DMS53 treated with DMSO at 0.1 percent for 48 hours (cell line): ENCODE data around the gene SKAP1.
"Not testable (repeated sequence)": the region's sequence is repeated elsewhere in the genome, so short reads cannot be mapped to it uniquely, and the experiment has no call there.

Source experiments
- DNase-seq: peaks from one replicate; lab custom pipeline; 2025; ENCODE audit not compliant: unreplicated experiment; lab: John Stamatoyannopoulos, UW

SKAP1 gene

DNA sequence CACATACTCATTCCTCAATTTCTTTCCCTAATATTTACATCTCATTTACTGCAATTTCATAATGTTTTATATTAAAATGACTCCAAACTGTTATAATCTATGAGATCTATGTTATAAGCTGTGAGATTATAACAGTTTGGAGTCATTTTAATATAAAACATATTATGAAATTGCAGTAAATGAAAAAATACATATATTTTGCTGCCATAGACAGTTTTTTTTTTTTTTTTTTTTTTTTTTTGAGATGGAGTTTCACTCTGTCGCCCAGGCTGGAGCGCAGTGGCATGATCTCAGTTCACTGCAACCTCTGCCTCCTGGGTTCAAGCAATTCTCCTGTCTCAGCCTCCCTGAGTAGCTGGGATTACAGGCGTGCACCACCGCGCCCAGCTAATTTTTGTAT is 180.0 kb downstream of the SKAP1 start:
- not testable (repeated sequence) for DNase-seq

DNA sequence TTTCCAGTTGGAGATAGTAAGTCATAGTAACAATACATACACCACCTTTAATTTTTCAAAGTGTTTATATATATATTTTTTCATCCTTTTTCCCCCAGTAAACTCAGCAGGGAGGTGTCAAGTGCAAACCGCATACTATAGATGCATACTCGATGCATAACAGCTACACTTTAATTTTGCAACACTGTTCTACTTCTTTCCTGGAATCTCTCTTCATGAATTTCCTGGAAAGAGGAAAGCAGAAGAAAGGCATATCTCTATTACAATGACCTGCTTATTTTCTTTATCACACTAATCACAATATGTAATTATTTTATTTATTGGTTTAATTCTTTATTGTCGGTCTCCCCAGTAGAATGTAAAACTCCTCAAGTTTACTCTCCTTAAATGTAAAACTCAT is 182.4 kb downstream of the SKAP1 start:
- no peak for DNase-seq

DNA sequence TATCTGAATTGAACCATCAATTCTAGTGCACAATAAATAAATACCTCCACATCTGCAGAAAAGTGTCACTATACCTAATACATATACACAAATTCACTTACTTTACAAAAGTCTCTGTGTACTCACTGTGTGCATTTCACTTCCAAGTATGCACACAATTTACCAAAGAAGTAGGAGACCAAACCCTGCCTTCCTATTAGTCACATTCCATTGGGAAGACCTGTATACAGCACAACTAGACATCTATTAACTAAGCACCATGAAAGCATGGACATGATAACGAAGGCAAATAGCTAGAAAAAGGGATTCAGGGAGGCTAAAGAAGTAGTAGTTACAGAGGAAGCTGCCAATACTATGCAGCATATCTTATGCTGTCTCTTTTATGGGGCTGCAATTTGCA is 183.0 kb downstream of the SKAP1 start:
- DNase-seq = no peak

DNA sequence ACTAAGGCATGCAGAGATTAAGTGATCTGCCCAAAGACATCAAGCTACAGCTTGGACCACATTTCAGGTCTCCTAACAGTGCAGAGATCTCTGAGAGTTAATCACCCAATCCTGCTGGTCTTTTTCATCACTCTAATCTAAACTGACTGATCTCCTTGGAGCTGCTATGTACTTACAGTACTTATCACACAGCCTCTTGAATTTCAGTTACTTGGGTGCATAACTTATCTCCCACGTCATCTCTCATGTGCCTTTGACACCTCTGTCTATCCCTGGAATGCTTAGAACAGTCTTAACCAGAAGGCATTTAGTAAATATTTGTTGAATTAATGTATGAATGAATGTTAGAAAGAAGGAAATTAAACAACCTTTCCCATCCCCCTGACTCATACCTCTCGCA is 183.4 kb downstream of the SKAP1 start:
- no peak for DNase-seq

DNA sequence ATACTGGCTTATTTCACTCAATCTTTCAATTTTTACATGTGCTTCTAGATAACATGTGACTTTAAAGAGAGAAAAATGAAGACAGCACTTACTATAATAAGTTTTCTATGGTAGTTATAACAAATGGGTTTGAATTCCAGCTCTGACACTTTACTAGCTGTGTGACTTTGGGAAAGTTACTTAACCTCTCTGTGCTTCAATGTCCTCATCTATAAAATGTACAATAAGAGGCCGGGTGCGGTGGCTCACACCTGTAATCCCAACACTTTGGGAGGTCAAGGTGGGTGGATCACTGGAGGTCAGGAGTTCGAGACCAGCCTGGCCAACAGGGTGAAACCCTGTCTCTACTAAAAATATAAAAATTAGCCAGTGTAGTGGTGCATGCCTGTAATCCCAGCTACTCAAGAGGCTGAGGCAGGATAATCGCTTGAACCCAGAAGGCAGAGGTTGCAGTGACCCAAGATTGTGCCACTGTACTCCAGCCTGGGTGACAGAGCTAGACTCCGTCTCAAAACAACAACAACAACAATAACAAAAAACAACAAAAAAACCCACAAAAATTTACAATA is 184.5 kb downstream of the SKAP1 start:
- not testable (repeated sequence) for DNase-seq

DNA sequence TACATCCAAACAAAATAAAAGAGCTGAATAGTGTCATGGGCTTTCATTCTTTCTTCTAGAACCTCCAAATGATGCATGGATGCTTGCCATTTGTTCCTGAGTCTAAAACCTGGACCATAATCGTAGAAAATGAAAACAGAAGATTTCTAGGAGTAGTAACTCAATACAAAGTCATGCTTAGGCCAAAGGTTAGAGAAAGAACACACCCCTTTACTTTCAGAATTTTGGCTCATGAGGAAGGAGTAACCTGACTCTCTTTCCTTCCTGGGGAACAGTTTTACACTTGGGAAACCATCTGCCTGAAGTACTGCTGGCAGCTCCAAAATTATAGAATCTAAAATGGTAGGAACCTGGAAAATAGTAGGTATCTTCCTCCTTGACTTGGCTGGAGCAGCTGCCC is 185.2 kb downstream of the SKAP1 start:
- no peak for DNase-seq

DNA sequence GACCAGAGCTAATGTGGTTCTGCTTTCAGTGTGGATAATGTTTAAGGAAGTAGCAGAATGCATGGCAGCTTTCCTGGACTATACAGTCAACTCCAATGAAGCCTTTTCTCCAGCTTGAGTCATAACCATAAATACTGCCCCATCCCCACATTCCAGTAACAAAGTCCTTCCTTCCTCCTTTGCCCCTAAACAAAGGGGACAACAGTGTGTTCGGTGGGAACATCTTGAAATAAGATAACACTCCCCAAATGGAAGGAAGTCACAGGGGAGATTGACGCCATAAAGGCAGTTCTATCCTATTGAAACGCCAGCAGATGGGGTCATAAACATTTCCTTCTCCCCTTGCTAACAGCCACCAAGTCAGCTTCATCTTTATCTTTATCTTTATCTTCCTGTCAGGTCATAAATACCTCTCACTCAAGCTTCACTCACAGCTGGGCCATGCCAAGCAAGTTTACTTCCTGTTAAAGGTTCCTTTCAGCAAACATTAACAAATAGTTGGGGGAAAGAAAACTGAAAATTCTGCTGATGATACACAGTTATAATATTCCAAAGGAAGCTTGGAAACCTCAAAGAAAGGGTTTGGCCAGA is 185.8 kb downstream of the SKAP1 start:
- DNase-seq = peak; percentile 19

DNA sequence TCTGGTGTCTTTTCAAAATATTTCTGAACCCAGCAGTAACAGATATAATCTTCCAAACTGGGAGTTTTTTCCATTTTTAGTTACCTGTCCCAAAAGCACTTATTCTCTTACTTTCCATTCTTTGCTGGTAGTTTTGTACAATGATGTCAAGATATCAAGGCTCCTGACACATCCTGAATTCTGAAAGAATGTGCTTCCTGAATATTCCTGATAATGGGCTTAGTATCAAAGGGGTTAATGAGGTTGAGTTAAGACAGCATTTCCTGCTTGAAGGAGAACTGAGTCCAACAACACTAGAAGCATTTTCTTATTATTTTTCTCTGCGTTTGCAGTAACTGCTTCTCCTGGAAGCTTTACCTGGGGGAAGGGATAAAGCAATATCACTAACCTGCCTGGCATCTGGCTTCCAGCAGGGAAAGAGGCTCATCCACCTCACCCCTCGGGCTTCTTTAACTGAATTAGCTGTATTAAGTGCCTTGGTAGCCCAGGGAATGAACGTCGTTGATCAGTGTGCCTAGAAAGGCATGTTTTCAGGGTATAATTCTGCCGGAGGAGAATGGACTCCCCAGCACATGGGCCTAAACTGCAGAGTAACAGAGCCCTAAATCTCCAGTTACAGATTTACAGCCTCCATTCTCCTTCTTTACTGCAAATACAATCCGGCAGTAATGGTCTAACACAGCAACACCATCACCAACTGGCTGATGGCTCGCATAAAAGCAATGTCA is 188.1 kb downstream of the SKAP1 start:
- DNase-seq = no peak

DNA sequence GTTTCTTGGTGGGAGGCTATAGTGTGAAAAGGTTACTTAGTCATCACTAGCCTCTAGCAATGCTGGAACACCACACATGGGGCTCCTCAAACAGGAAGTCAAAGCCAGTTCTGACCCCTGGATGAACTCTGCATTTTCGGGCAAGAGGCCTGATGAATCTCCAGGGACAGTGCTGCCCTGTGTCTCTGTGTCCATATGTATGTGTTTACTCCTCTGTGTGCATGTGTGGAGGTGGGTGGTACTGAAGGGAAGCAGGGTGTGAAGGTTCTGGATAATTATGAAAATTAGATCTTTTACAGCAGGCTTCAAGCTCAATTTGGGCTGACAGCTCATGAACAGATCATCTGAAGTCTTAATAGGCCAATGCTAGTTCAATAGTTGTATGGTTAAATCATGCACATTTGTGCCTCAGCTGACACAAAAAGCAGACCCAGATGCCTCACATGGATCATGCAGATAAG is 188.9 kb downstream of the SKAP1 start:
- peak; percentile 21 for DNase-seq

DNA sequence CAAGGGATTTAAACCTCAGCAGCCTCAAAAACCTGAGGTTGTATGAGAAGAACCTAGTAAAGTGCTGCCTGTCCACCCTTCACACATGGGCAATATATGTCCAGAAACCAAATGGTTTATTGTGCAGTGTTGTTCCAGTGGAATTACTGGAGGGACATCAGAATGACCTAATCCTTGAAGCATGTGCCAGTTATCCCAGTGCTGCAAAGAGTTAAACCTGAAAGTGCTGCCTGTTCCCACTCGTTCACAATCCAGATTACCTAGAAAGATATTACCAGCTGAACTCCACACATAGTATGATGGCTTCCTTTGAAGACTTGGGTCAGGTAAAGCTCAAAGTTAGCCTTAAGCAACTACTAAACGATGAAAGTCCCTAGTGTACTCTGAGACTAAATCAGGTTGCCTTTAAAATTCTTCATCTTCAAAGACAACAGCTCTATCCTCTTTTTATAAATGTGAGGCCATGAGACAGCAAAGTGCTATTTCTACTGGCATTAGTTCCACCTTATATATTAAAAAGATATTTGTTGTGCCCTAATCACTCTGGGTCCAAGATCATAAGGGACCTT is 189.4 kb downstream of the SKAP1 start:
- no peak for DNase-seq

DNA sequence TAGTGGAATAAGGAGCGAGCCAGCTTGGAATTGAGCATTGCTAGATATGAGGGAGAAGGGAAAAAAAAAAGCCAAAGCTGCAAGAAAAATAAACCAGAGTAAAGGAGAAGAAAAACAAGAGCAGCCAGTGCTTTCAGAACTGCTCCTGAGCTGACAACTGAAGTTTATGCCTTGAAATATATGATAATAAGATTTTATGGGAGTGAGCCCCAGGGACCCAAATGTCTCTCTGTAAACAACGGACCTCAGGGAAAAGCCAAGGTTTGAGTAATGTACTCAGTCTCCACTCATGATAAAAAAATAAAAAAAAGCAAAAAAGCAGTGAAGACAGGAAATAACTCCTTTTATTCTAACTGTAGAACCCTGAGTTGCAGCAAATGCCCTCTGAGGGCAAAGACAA is 189.9 kb downstream of the SKAP1 start:
- no peak for DNase-seq

DNA sequence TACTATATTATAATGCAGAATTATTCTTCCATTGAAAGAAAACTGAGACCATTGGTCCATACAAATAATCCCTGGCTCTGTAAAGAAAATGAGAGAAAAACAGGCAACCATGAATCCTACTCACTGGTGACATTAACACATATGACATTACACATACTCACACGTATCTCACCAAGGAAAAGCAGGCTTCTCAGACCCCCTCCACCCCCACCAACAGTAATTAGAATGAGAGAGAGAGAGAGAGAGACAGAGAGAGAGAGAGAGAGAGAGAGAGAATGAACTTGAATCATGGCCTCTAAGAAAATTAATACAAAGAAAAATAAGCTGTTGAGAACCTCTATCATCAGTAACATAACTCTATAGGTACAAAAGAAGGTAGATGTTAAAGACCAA is 190.4 kb downstream of the SKAP1 start:
- DNase-seq = no peak

DNA sequence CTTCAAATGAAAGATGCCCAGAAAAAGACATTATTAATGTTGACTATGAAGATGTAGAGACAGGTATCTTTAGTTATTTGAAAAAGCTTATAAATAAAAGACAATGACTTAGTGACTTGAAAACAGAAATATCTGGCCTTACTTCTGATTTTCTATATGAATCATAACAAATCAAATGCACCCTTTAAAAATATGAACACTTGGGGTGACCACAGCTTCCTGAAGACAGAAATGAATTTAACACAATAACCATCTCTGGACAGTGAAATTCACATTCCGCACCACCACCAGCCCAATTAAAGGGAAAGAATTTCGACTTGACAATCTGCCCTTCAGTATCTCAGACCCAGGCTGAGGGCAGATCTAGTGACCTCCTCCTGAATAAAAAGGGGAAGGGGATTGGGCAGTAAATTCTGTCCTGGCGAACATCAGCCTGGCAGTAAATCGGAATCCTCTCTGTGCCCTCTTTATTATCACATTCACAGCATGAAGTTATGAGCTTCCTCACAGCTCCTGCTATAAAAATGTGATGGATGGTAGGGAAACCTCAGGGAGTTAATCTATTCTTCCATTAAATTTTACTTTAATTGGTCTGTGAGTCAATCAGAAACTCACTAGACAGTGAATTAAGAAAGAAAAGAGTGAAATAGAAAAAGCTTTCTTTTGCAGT is 190.9 kb downstream of the SKAP1 start:
- DNase-seq = no peak

DNA sequence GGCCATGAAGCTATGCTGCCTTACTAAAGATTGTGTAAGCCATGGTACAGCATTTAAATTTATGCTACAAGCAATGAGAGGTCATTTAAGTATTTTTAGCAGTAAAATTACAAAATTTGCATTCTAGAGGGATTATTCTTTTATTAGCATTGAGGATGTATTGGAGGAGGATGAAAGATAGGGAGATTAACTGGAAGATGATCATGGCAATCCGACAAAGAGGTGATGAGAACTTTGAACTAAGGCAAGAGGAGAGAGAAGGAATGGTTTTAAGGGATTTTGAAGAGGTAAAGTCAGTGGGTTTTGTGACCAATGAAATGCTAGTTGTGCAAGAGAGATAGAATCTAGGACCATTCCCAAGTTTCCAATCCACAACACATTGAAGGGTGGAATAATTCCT is 192.6 kb downstream of the SKAP1 start:
- no peak for DNase-seq

DNA sequence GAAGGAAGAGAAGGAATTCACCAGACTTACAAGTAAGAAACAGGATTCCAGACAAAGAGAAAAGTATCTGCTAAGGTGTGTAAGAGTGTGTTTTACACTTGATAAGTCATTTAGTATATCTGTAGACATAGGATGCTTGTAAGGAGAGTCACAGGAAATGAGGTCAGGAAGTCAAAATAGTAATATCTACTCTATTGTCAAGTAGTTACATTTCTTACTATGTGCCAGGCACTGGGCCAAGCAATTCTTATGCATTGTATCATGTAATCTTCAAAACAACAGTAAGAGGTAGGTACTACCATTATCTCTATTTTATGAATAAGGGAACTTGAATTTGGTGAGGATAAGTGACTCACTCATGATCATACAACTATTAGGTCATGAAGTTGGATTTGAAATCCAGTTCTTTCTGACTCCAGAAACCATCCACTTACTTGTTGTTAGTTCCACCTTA is 193.3 kb downstream of the SKAP1 start:
- DNase-seq = peak; percentile 23

DNA sequence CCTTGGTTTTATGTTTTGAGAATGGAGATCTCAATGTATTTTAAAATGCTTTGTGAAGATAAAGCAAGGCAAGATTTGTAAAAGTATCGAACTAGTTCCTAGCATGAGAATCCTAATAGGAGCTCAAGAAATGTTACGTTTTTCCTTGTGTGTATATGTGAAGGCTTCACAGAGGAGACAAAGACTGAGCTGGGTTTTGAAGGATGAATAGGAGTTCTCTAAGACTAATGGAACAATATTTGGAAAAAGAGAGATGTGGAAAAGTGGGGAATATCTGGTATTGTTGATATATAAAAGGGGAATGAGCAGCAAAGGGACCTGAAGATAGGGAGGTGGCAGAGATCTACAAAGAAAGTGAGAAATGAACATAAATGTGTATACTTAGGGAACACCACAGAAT is 195.1 kb downstream of the SKAP1 start:
- DNase-seq = no peak

DNA sequence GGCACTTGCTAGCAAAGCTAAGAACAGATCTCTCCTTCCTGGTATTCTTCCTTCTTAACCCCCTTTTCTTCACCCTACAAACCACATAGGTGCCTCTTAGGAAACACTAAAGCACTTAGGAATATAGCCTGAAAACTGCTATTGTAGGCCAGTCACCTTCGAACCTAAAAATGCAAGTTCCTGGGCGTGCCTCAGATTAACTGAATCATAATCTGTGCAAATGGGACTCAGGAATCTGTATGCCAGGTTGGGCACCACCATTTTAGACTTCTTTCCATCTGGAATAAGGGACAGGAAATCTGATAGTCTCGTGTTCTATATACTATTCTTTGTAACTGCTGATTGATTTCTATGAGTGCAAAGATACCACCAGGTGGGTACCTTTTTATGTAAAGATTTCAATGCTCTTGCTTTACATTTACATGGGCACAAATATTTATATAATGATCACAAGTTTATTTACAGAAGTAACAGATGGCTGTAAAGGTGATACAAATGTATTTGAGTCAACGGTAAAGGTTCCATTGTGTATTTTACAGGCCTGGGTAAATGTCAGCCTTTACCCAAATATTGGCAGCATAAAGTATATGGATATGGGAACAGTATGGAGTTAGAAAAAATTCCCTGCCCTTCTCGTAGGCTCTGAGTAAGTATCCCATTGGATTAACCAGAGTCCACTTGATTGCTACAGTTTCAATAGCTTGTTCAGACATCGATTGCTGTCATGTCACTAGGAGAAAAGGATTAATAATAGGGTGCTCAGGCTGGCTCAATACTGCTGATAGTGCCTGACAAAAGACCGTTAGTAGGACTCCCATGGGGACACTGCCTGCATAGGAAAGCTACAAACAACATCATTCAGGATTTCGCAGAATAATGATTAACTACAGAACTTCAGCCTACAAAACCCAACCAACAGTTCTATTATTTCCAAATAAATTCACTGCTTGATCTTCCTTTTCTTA is 197.7 kb downstream of the SKAP1 start:
- peak; percentile 95 for DNase-seq

DNA sequence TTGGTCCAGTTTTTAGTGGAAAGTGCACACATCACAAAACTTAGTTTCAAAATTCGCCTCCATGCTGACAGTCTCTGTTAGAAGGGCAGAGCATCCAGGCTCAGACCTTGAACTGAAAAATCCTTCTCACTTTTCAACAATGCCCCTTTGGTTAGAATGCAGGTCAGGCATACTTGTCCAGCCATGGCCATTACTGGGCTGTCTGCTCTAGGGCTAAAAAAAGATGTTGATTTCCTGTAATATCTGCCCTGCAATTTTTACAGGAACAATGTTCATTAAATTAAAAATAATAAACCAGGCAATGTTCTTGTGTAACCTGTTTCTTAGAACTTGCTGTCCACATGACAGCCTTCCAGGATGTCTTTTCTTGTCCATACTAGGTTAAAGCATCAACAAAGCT is 200.1 kb downstream of the SKAP1 start:
- no peak for DNase-seq

DNA sequence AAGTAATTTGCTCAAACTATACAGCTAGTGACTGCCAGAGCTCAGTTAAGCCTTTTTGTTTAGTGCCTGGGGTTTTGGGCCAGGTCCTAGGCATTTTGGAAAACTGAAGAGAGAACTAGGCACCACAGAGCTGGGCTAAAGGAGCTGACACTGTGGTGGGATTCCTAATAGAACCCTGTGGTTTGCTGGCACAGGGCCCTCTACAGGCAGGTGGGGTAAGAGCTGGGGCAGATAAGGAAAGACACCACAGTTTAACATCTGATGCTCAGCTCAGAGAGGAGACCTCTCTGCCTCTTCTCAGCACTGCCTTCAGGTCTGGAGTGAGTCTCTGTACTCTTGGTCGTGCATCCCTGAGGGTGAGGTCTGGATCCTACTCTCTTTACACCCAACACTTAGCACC is 201.3 kb downstream of the SKAP1 start:
- DNase-seq = no peak

DNA sequence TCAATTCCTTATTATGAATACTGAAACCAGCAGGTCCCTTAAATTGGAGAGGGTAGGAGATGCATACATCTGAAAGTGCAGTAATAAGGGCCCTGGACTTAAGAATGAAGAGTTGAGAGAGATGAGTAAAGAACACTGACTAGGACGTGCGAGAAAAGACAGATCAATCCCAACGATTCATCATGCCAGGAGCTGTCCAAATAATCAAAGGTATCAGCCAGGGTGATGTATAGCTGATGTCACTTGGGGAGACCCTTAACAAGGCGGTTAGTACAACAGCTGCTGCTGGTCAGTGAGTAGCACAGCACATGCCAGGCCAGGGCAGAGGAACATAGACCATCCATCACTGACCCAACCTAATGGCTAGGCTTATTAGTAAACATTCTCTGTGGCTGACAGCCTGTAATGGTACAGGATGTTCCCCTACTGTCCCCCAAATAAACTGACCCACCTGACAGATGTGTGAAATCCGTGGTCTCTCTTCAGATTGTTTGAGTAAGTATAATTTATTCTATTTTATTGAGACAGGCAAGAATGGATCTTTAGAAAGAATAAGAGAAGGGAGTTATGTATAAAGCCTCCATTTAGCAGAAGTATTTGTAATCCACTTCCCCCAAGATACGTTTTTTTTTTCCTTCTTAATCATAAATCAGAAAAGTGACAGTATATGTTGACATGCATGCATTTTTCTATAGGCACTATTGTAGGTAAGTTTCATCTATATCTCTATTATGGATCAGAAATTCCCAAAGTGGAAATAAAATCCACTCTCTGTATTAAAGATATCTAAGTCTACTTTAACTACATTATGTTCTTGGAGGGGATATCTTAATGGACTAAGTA is 204.1 kb downstream of the SKAP1 start:
- DNase-seq = no peak
